GM12878 (cell line): ENCODE results near the gene GYS2. TPM values are rescaled to one million over a fixed set of nuclear protein-coding genes. Genes with fewer than 3 reads are reported as not detected.

Source experiments
- ATAC-seq: fragments of 200-7000 bp; cut with Tn5 transposase; 3 replicates; pipeline ENCODE4 v1.9.1; 2020; ENCODE audit warnings: mild to moderate bottlenecking, moderate library complexity
- BruUV-seq: library from RNA; stranded (reverse); fragments of 400-500 nt; replicated peaks from 2 replicates; lab custom pipeline; 2021; lab: Mats Ljungman, UMichigan
- CTCF ChIA-PET: fragments of 300-600 bp; sonication (Branson Sonifier 250); formaldehyde crosslinking; extraction: SDS; loops from one replicate; lab custom pipeline; 2021; ENCODE audit warnings: inconsistent platforms; lab: Yijun Ruan, JAX
- POLR2A ChIA-PET: fragments of 350-600 bp; formaldehyde crosslinking; extraction: SDS; loops from one replicate; lab custom pipeline; 2021; ENCODE audit warnings: inconsistent platforms; lab: Charles Lee
- RAD21 ChIA-PET: fragments of 300-600 bp; sonication (Branson Sonifier 250); formaldehyde crosslinking; loops from one replicate; lab custom pipeline; 2023; ENCODE audit warnings: antibody characterized with exemption; ENCODE audit not compliant: unreplicated experiment; lab: Charles Lee
- SMC1A ChIA-PET: fragments of 300-600 bp; sonication (Branson Sonifier 250); formaldehyde crosslinking; loops from one replicate; lab custom pipeline; 2023; ENCODE audit not compliant: unreplicated experiment, uncharacterized antibody; lab: Charles Lee
- DNase-seq: peaks from one replicate; pipeline ENCODE4 v3.0.0-alpha.2; 2011; ENCODE audit warnings: low read depth, low spot score
- FAIRE-seq: peaks from 3 replicates; lab custom pipeline; 2011; peaks lifted over from hg19 to GRCh38; lab: Jason Lieb, UNC
- H2AFZ ChIP-seq: 2 replicates; pipeline ENCODE4 v1.6.0; 2011; ENCODE audit warnings: low read depth, low read length, control low read depth; ENCODE audit not compliant: control insufficient read depth
- H3K27ac ChIP-seq: 2 replicates; pipeline ENCODE4 v1.5.1; 2011; ENCODE audit warnings: control low read depth; ENCODE audit not compliant: control insufficient read depth, insufficient read depth
- H3K27me3 ChIP-seq, 2 experiments: replicated peaks in 1 of 2; 2 replicates each; pipeline versions ENCODE4 v1.6.0 to v1.6.1; 2011; ENCODE audit warnings: low read length in 1 of 2; ENCODE audit not compliant: control insufficient read depth in 2 of 2, insufficient read depth in 2 of 2
- H3K36me3 ChIP-seq, 2 experiments: 2 replicates each; pipeline ENCODE4 v1.5.1; 2011; ENCODE audit warnings: low read length in 1 of 2; ENCODE audit not compliant: control insufficient read depth in 2 of 2, insufficient read depth in 2 of 2
- H3K4me1 ChIP-seq: 2 replicates; pipeline ENCODE4 v1.6.1; 2011; ENCODE audit warnings: mild to moderate bottlenecking, low read length, moderate library complexity, mixed read lengths; ENCODE audit not compliant: control insufficient read depth, insufficient read depth
- H3K4me2 ChIP-seq: 2 replicates; pipeline ENCODE4 v1.6.0; 2011; ENCODE audit warnings: control low read depth; ENCODE audit not compliant: control insufficient read depth, insufficient read depth
- H3K4me3 ChIP-seq: fragments of 200-600 bp; sonication (generic); 2 replicates; pipeline ENCODE4 v1.5.1; 2016
- H3K79me2 ChIP-seq: 2 replicates; pipeline ENCODE4 v1.6.0; 2011; ENCODE audit warnings: low read length; ENCODE audit not compliant: control insufficient read depth, insufficient read depth
- H3K9ac ChIP-seq: 2 replicates; pipeline ENCODE4 v1.8.0; 2011; ENCODE audit warnings: low read length, control low read depth, mixed read lengths; ENCODE audit not compliant: control insufficient read depth, insufficient read depth
- H3K9me3 ChIP-seq: replicated peaks from 3 replicates; pipeline ENCODE4 v1.5.1; 2011; ENCODE audit warnings: mild to moderate bottlenecking, low read length; ENCODE audit not compliant: control insufficient read depth, insufficient read depth
- H4K20me1 ChIP-seq: 2 replicates; pipeline ENCODE4 v1.6.0; 2011; ENCODE audit not compliant: control insufficient read depth, insufficient read depth
- ATF2 ChIP-seq: IDR thresholded peaks from 2 replicates; pipeline ENCODE4 v1.6.1; 2012; ENCODE audit warnings: low read length, inconsistent platforms
- BCL11A ChIP-seq: IDR thresholded peaks from 2 replicates; pipeline ENCODE4 v1.6.1; 2011; ENCODE audit warnings: low read depth, low read length
- EED ChIP-seq: sonication (generic); IDR thresholded peaks from 2 replicates; pipeline ENCODE4 v1.6.1; 2016; ENCODE audit warnings: antibody characterized with exemption, low read depth
- ETV6 ChIP-seq, 2 experiments: fragments of 450-650 bp in 1 of 2; IDR thresholded peaks in 1 of 2; conservative IDR thresholded peaks in 1 of 2; 2 replicates each; pipeline ENCODE4 v1.6.1; 2014; ENCODE audit warnings: antibody characterized with exemption in 1 of 2, borderline replicate concordance in 1 of 2, low read depth in 1 of 2, mild to moderate bottlenecking in 1 of 2, moderate library complexity in 1 of 2
- GABPA ChIP-seq: IDR thresholded peaks from 2 replicates; pipeline ENCODE4 v1.6.1; 2014; ENCODE audit warnings: antibody characterized with exemption, low read depth, mild to moderate bottlenecking, inconsistent platforms
- IRF3 ChIP-seq: fragments of 450-650 bp; IDR thresholded peaks from 2 replicates; pipeline ENCODE4 v1.6.1; 2014; ENCODE audit warnings: mild to moderate bottlenecking
- IRF4 ChIP-seq: IDR thresholded peaks from 2 replicates; pipeline ENCODE4 v1.6.1; 2011; ENCODE audit warnings: low read depth, low read length
- JUND ChIP-seq: IDR thresholded peaks from 2 replicates; pipeline ENCODE4 v1.6.1; 2012; ENCODE audit warnings: low read depth, mild to moderate bottlenecking, low read length, improper control_type of control experiment, moderate library complexity
- KDM1A ChIP-seq: fragments of 200-600 bp; sonication (generic); IDR thresholded peaks from 2 replicates; pipeline ENCODE4 v1.6.1; 2016; ENCODE audit warnings: borderline replicate concordance
- KLF5 ChIP-seq: fragments of 450-650 bp; IDR thresholded peaks from 2 replicates; pipeline ENCODE4 v1.6.1; 2014; ENCODE audit warnings: mild to moderate bottlenecking; ENCODE audit not compliant: partially characterized antibody
- MTA3 ChIP-seq: IDR thresholded peaks from 2 replicates; pipeline ENCODE4 v1.6.1; 2012; ENCODE audit warnings: low read length, inconsistent platforms, borderline replicate concordance
- MYC ChIP-seq: IDR thresholded peaks from 2 replicates; pipeline ENCODE4 v1.6.1; 2011; ENCODE audit warnings: mild to moderate bottlenecking, low read length, moderate library complexity, inconsistent platforms; ENCODE audit not compliant: insufficient read depth, insufficient replicate concordance, insufficient read length, severe bottlenecking
- NR2F1 ChIP-seq: fragments of 450-650 bp; conservative IDR thresholded peaks from 2 replicates; pipeline ENCODE4 v1.6.1; 2017; ENCODE audit warnings: mild to moderate bottlenecking
- RAD51 ChIP-seq: fragments of 450-650 bp; IDR thresholded peaks from 2 replicates; pipeline ENCODE4 v1.6.1; 2016; ENCODE audit warnings: moderate library complexity, mild to moderate bottlenecking, inconsistent platforms
- RFX5 ChIP-seq: IDR thresholded peaks from 2 replicates; pipeline ENCODE4 v1.6.1; 2011; ENCODE audit warnings: low read depth, low read length, improper control_type of control experiment
- SMAD1 ChIP-seq: fragments of 450-650 bp; IDR thresholded peaks from 2 replicates; pipeline ENCODE4 v1.6.1; 2018; ENCODE audit warnings: mild to moderate bottlenecking, low read depth; ENCODE audit not compliant: partially characterized antibody
- SUPT20H ChIP-seq: IDR thresholded peaks from 2 replicates; pipeline ENCODE4 v1.6.1; 2011; ENCODE audit warnings: low read depth, mild to moderate bottlenecking, low read length, moderate library complexity, borderline replicate concordance; ENCODE audit not compliant: control insufficient read depth
- USF1 ChIP-seq: IDR thresholded peaks from 2 replicates; pipeline ENCODE4 v1.6.1; 2011; ENCODE audit warnings: borderline replicate concordance, low read depth, mild to moderate bottlenecking, moderate library complexity, mixed read lengths, low read length; ENCODE audit not compliant: insufficient read depth; ENCODE audit errors: extremely low read length
- ZNF207 ChIP-seq: fragments of 450-650 bp; IDR thresholded peaks from 2 replicates; pipeline ENCODE4 v1.6.1; 2014; ENCODE audit warnings: antibody characterized with exemption, mild to moderate bottlenecking, borderline replicate concordance
- ZNF217 ChIP-seq: fragments of 450-650 bp; IDR thresholded peaks from 2 replicates; pipeline ENCODE4 v1.6.1; 2017; ENCODE audit warnings: antibody characterized with exemption, mild to moderate bottlenecking
- WGBS: methylation state at CpG from one replicate; pipeline ENCODE4 v1.1.6; 2016; ENCODE audit warnings: low lambda C conversion rate; ENCODE audit not compliant: insufficient replicate concordance, insufficient coverage; ENCODE audit errors: missing lambda C conversion rate; 5-methylcytosine and 5-hydroxymethylcytosine counted together
- in situ Hi-C: fragments of 300-500 bp; cut with MboI; formaldehyde crosslinking; loops from 9 replicates; pipeline ENCODE4 v1.14.3; 2018; ENCODE audit warnings: mixed read lengths
- intact Hi-C: fragments of 100-400 bp; cut with micrococcal nuclease; formaldehyde crosslinking; loops from one replicate; pipeline ENCODE4 v1.14.2; 2022; ENCODE audit not compliant: unreplicated experiment
- polyA plus RNA-seq, 11 experiments: library from polyadenylated mRNA; depleted of rRNA in 4 of 11; unstranded in 6 of 11; stranded (reverse) in 5 of 11; fragments of >200 nt; fragmentation: Nextera tagmentation in 4 of 11; fragmentation: Illumina TruSeq in 1 of 11; extraction: Ambion mirVana in 4 of 11; extraction: Trizol in 1 of 11; gene quantifications; 1 replicate in 1 of 11; 2 replicates in 10 of 11; pipeline versions ENCODE4 v1.2.1 to v1.2.3, GENCODE V29; 2011 to 2016; ENCODE audit warnings: inconsistent platforms in 2 of 11, missing spikeins in 2 of 11, low read depth in 1 of 11
- total RNA-seq, 4 experiments: library from RNA; depleted of rRNA in 3 of 4; stranded (reverse); fragments of >200 nt in 3 of 4; fragmentation: Illumina TruSeq in 1 of 4; extraction: Trizol in 1 of 4; gene quantifications; 2 replicates each; pipeline versions ENCODE4 v1.2.1 to v1.2.3, GENCODE V29; 2013 to 2021

Gene GYS2
- total and polyA plus RNA-seq, 10 of the 15 experiments (the other 5 are each of a cell fraction or from before 2014, with no cell fraction given), result not detected

- H3K27me3 ChIP-seq, result no peaks in the 10 kb centered on the region
- H3K27ac ChIP-seq, result no peak overlapping the region
- no peak overlapping the region for H2AFZ ChIP-seq
- peaks cover 7% of the 10 kb centered on the region; the same call in 1 of the 2 replicates for H3K4me1 ChIP-seq
- SMC1A ChIA-PET, result interaction anchor here (1.1 kb wide), 1 partner anchor 144 kb away, joined by 4 read pairs; no protein-coding TSS in a partner anchor
- POLR2A ChIA-PET, result no interaction called here
- intact Hi-C loops, result no loop called here
- FAIRE-seq (no peak), ATAC-seq (no peak), DNase-seq (no peak)
- H3K36me3 ChIP-seq, result peaks cover 0 to 11% of the 10 kb centered on the region in 2 experiments; a peak in 3 of 4 replicates
- CTCF ChIA-PET, result no interaction called here
- no peak overlapping the region for H3K9ac ChIP-seq
- 78% methylated on average over 2 of the region's 2 CpGs for WGBS
- no peaks in the 10 kb centered on the region for H3K9me3 ChIP-seq
- TF ChIP-seq SMAD1 (no peak), RFX5 (no peak), ZNF217 (no peak), EED (no peak), IRF3 (no peak), ETV6 (conservative IDR thresholded peaks at IDR 0.05 in 1 of 2, IDR thresholded peaks at IDR 0.05 in 1 of 2; ENCODE audit: borderline replicate concordance in 1 of 2, low read depth in 1 of 2) (no peak), MTA3 (no peak), SUPT20H (no peak), KDM1A (no peak), MYC (no peak), IRF4 (no peak), RAD51 (no peak), GABPA (no peak), ATF2 (no peak), JUND (no peak), USF1 (no peak), KLF5 (no peak), ZNF207 (no peak), NR2F1 (no peak), BCL11A (no peak)
- peaks cover 44% of the 10 kb centered on the region for H3K79me2 ChIP-seq
- no peak overlapping the region for H3K4me2 ChIP-seq
- BruUV-seq, result no TSS peak
- RAD21 ChIA-PET, result no interaction called here
- in situ Hi-C loops, result no loop called here
- no peak overlapping the region for H3K4me3 ChIP-seq
- no peaks in the 10 kb centered on the region for H4K20me1 ChIP-seq
Observed at GRCh38 chr12:21507849-21508248, 96.8 kb downstream of the GYS2 start.
